Measurements from ENCODE around the gene CDH13. TPM values are rescaled to one million over a fixed set of nuclear protein-coding genes. Genes with fewer than 3 reads are reported as not detected.

The CDH13 gene
- total and polyA plus RNA-seq, 2 experiments from 2014 or later: 1.6 to 4.4 TPM

GRCh38 chr16:83755391-83755790, 1128.6 kb downstream of the CDH13 start:
- Histone ChIP-seq H3K4me3 (no peak overlapping the region), H4K20me1 (replicated peaks; ENCODE audit: insufficient read depth) (no peaks in the 10 kb centered on the region), H3K27me3 (ENCODE audit: insufficient read depth) (no peaks in the 10 kb centered on the region), H3F3A (replicated peaks; ENCODE audit: low read depth) (no peaks in the 10 kb centered on the region), H3K4me2 (no peak overlapping the region), H3K27ac (ENCODE audit: low read depth) (no peak overlapping the region), H3K4me1 (ENCODE audit: insufficient read depth) (no peaks in the 10 kb centered on the region), H2AFZ (no peak overlapping the region), H3K79me2 (replicated peaks; ENCODE audit: insufficient read depth) (no peaks in the 10 kb centered on the region), H3K36me3 (ENCODE audit: insufficient read depth) (no peaks in the 10 kb centered on the region), H3K9me2 (ENCODE audit: insufficient read depth) (0 out of 2 replicates have a peak, but pooled peaks cover 6% of the 10 kb centered on the region)
- H3K36me3 Mint-ChIP-seq (ENCODE audit: low read depth): peaks cover 16% of the 10 kb centered on the region
- ATAC-seq (no peak), DNase-seq (ENCODE audit: low spot score) (no peak)
- peaks cover 27% of the 10 kb centered on the region for H3K9me3 Mint-ChIP-seq
- H3K4me1 Mint-ChIP-seq: no peaks in the 10 kb centered on the region
- no peak overlapping the region for H3K27ac Mint-ChIP-seq
- H3K27me3 Mint-ChIP-seq (ENCODE audit: insufficient read depth, low read depth, poor library complexity): no peaks in the 10 kb centered on the region
- TF ChIP-seq EZH2phosphoT487 (IDR thresholded peaks at IDR 0.05; ENCODE audit: unreplicated experiment): no peak
- TF ChIP-seq, protein P1, sequence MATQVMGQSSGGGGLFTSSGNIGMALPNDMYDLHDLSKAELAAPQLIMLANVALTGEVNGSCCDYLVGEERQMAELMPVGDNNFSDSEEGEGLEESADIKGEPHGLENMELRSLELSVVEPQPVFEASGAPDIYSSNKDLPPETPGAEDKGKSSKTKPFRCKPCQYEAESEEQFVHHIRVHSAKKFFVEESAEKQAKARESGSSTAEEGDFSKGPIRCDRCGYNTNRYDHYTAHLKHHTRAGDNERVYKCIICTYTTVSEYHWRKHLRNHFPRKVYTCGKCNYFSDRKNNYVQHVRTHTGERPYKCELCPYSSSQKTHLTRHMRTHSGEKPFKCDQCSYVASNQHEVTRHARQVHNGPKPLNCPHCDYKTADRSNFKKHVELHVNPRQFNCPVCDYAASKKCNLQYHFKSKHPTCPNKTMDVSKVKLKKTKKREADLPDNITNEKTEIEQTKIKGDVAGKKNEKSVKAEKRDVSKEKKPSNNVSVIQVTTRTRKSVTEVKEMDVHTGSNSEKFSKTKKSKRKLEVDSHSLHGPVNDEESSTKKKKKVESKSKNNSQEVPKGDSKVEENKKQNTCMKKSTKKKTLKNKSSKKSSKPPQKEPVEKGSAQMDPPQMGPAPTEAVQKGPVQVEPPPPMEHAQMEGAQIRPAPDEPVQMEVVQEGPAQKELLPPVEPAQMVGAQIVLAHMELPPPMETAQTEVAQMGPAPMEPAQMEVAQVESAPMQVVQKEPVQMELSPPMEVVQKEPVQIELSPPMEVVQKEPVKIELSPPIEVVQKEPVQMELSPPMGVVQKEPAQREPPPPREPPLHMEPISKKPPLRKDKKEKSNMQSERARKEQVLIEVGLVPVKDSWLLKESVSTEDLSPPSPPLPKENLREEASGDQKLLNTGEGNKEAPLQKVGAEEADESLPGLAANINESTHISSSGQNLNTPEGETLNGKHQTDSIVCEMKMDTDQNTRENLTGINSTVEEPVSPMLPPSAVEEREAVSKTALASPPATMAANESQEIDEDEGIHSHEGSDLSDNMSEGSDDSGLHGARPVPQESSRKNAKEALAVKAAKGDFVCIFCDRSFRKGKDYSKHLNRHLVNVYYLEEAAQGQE (IDR thresholded peaks at IDR 0.05; ENCODE audit: unreplicated experiment): no peak
- no peak for TF ChIP-seq ZNF331 (CRISPR knock-in tag; IDR thresholded peaks at IDR 0.05; ENCODE audit: low read depth)
- no peak for TF ChIP-seq EZH2 (IDR thresholded peaks at IDR 0.05; ENCODE audit: low read depth, unreplicated experiment)
- TF ChIP-seq, protein P2, sequence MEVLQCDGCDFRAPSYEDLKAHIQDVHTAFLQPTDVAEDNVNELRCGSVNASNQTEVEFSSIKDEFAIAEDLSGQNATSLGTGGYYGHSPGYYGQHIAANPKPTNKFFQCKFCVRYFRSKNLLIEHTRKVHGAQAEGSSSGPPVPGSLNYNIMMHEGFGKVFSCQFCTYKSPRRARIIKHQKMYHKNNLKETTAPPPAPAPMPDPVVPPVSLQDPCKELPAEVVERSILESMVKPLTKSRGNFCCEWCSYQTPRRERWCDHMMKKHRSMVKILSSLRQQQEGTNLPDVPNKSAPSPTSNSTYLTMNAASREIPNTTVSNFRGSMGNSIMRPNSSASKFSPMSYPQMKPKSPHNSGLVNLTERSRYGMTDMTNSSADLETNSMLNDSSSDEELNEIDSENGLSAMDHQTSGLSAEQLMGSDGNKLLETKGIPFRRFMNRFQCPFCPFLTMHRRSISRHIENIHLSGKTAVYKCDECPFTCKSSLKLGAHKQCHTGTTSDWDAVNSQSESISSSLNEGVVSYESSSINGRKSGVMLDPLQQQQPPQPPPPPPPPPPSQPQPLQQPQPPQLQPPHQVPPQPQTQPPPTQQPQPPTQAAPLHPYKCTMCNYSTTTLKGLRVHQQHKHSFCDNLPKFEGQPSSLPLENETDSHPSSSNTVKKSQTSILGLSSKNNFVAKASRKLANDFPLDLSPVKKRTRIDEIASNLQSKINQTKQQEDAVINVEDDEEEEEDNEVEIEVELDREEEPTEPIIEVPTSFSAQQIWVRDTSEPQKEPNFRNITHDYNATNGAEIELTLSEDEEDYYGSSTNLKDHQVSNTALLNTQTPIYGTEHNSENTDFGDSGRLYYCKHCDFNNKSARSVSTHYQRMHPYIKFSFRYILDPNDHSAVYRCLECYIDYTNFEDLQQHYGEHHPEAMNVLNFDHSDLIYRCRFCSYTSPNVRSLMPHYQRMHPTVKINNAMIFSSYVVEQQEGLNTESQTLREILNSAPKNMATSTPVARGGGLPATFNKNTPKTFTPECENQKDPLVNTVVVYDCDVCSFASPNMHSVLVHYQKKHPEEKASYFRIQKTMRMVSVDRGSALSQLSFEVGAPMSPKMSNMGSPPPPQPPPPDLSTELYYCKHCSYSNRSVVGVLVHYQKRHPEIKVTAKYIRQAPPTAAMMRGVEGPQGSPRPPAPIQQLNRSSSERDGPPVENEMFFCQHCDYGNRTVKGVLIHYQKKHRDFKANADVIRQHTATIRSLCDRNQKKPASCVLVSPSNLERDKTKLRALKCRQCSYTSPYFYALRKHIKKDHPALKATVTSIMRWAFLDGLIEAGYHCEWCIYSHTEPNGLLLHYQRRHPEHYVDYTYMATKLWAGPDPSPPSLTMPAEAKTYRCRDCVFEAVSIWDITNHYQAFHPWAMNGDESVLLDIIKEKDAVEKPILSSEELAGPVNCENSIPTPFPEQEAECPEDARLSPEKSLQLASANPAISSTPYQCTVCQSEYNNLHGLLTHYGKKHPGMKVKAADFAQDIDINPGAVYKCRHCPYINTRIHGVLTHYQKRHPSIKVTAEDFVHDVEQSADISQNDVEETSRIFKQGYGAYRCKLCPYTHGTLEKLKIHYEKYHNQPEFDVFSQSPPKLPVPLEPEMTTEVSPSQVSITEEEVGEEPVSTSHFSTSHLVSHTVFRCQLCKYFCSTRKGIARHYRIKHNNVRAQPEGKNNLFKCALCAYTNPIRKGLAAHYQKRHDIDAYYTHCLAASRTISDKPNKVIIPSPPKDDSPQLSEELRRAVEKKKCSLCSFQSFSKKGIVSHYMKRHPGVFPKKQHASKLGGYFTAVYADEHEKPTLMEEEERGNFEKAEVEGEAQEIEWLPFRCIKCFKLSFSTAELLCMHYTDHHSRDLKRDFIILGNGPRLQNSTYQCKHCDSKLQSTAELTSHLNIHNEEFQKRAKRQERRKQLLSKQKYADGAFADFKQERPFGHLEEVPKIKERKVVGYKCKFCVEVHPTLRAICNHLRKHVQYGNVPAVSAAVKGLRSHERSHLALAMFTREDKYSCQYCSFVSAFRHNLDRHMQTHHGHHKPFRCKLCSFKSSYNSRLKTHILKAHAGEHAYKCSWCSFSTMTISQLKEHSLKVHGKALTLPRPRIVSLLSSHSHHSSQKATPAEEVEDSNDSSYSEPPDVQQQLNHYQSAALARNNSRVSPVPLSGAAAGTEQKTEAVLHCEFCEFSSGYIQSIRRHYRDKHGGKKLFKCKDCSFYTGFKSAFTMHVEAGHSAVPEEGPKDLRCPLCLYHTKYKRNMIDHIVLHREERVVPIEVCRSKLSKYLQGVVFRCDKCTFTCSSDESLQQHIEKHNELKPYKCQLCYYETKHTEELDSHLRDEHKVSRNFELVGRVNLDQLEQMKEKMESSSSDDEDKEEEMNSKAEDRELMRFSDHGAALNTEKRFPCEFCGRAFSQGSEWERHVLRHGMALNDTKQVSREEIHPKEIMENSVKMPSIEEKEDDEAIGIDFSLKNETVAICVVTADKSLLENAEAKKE (CRISPR knock-in tag; IDR thresholded peaks at IDR 0.05): no peak
- no peak for TF ChIP-seq STAT1 (IDR thresholded peaks at IDR 0.05; ENCODE audit: unreplicated experiment)
- TF ChIP-seq NANOG (IDR thresholded peaks at IDR 0.05; ENCODE audit: borderline replicate concordance): no peak
- TF ChIP-seq POLR2AphosphoS5 (IDR thresholded peaks at IDR 0.05; ENCODE audit: low read depth): no peak
- TF ChIP-seq JUNB (IDR thresholded peaks at IDR 0.05; ENCODE audit: unreplicated experiment): no peak
- TF ChIP-seq, protein P3, sequence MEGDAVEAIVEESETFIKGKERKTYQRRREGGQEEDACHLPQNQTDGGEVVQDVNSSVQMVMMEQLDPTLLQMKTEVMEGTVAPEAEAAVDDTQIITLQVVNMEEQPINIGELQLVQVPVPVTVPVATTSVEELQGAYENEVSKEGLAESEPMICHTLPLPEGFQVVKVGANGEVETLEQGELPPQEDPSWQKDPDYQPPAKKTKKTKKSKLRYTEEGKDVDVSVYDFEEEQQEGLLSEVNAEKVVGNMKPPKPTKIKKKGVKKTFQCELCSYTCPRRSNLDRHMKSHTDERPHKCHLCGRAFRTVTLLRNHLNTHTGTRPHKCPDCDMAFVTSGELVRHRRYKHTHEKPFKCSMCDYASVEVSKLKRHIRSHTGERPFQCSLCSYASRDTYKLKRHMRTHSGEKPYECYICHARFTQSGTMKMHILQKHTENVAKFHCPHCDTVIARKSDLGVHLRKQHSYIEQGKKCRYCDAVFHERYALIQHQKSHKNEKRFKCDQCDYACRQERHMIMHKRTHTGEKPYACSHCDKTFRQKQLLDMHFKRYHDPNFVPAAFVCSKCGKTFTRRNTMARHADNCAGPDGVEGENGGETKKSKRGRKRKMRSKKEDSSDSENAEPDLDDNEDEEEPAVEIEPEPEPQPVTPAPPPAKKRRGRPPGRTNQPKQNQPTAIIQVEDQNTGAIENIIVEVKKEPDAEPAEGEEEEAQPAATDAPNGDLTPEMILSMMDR (conservative IDR thresholded peaks at IDR 0.05; ENCODE audit: low read depth in 2 of 2): no peak
- TF ChIP-seq, protein P4, sequence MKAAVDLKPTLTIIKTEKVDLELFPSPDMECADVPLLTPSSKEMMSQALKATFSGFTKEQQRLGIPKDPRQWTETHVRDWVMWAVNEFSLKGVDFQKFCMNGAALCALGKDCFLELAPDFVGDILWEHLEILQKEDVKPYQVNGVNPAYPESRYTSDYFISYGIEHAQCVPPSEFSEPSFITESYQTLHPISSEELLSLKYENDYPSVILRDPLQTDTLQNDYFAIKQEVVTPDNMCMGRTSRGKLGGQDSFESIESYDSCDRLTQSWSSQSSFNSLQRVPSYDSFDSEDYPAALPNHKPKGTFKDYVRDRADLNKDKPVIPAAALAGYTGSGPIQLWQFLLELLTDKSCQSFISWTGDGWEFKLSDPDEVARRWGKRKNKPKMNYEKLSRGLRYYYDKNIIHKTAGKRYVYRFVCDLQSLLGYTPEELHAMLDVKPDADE (IDR thresholded peaks at IDR 0.05): no peak
- TF ChIP-seq CREB1 (CRISPR knock-in tag; IDR thresholded peaks at IDR 0.05; ENCODE audit: low read depth): no peak
- no peak for TF ChIP-seq ZNF114 (CRISPR knock-in tag; IDR thresholded peaks at IDR 0.05)
- H3K4me3 Mint-ChIP-seq: no peak overlapping the region

Measured in GM23338 (cell line).